Stimulated activated CD4-positive, alpha-beta T cell treated with anti-CD3 and anti-CD28 coated beads, Interleukin-2, amount 100 ng/mL, for 4 hours (primary cell): ENCODE data around the gene SIGLEC5.
"Not testable (repeated sequence)": the region's sequence is repeated elsewhere in the genome, so short reads cannot be mapped to it uniquely, and the experiment has no call there.

Source experiments
- DNase-seq: peaks from one replicate; pipeline ENCODE4 v3.0.0-alpha.2; 2020; ENCODE audit warnings: low read depth

Gene SIGLEC5, protein sequence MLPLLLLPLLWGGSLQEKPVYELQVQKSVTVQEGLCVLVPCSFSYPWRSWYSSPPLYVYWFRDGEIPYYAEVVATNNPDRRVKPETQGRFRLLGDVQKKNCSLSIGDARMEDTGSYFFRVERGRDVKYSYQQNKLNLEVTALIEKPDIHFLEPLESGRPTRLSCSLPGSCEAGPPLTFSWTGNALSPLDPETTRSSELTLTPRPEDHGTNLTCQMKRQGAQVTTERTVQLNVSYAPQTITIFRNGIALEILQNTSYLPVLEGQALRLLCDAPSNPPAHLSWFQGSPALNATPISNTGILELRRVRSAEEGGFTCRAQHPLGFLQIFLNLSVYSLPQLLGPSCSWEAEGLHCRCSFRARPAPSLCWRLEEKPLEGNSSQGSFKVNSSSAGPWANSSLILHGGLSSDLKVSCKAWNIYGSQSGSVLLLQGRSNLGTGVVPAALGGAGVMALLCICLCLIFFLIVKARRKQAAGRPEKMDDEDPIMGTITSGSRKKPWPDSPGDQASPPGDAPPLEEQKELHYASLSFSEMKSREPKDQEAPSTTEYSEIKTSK

DNA sequence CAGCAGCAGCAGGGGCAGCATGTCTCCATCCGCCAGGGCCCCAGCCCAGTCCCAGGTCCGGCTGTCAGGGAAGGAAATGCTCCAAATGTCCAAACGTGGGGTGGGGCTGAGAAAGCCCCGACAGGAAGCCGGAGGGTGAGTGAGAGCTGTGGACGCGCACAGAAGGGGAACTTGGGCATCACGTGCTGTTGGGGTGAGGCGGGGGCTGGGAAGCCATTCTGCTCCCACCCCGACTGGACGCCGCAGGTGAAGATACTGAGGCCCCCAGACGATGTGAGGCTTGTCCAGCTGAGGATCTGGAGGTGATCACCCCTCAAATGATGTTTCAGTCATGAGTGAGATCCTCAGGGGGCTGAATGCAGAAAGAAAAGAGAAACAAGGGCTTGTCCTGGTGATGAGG lies at the start of gene SIGLEC5:
TSS of gene SIGLEC5 (minus strand) at position 87 of the 400 bp plus-strand sequence. CDS start at position 21, 66 bp downstream.
- not testable (repeated sequence) for DNase-seq

DNA sequence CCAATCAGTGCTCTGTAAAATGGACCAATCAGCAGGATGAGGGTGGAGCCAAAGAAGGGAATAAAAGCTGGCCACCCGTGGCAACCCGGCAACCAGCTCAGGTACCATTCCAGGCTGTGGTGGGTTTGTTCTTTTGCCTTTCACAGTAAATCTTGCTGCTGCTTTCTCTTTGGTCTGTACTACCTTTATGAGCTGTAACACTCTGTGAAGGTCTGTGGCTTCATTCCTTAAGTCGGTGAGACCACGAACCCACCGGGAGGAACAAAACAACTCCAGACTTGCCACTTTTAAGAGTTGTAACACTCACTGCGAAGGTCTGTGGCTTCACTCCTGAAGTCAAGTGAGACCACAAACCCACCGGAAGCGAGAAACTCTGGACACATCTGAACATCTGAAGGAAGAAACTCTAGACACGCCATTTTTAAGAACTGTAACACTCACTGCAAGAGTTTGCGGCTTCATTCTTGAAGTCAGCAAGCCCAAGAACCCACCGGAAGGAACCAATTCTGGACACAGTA lies 46.4 kb upstream of the SIGLEC5 start:
- no peak for DNase-seq

DNA sequence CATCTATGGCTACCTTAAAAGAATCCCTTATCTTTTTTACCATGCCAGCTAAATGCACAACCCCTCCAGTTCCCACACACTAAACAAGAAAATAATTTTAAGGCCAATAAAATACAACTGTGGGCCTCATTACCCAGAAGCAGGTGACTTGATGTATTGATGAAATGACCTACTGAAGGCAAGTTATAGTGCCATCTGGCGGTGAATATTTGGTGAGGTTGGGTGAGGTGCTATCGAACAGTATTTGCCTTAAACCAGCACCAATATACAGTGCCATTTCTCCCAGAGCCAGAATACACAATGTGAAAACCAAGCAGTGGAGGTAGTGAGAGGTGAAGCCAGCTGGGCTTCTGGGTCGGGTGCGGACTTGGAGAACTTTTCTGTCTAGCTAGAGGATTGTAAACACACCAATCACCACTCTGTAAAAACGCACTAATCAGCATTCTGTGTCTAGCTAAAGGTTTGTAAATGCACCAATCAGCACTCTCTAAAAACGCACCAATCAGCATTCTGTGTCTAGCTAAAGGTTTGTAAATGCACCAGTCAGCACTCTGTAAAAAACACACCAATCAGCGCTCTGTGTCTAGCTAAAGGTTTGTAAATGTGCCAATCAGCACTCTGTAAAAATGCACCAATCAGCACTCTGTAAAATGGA lies 45.8 kb upstream of the SIGLEC5 start:
- not testable (repeated sequence) for DNase-seq

DNA sequence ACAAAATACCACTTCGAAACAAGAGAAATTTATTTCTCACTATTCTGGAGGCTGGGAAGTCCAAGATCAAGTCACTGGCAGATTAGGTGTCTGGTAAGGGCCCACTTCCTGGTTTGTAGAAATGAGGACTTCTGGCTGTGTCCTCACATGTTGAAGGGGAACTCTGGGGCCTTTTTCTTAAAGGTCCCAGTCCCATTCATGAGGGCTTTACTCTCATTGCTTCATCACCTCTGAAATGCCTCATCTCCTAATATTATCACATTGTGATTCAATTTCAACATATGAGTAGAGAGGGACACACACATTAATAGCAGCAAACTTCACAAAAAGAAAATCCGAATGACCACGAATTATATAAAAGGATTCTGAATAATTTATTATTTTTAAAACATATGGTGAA lies 38.0 kb upstream of the SIGLEC5 start:
- no peak for DNase-seq

DNA sequence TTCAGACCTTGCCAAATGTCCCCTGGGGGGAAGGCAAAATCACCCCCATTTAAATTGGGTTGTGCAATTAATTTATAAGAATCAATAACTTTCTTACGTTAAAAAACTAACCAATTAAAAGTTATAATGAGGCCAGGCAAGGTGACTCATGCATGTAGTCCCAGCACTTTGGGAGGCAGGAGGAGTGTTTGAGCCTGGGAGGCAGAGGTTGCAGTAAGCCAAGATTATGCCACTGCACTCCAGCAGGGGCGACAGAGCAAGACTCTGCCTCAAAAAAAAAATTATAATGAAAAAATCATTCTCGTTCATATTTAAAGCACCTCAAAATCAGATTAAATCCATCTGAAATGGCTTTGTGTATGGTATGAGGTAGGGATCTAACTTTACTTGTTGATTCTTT lies 34.8 kb upstream of the SIGLEC5 start:
- no peak for DNase-seq

DNA sequence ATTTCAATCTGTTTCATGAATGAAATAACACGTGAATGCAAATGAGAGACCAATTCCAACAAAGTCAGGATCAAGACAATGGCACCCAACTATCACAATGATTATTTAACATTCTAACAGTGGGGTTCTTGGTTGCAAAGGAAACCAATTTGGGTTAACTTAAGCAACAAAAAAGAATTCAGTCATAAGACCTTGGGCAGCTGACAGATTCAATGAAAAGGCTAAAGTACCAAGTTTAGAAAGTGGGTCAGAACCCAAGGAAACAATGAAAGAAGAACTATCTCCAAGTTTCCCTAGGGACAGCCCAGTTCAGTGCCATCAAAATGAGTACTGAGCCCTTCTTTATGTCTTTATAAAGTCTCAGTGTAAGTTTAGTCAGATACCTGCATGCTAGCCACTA lies 33.9 kb upstream of the SIGLEC5 start:
- DNase-seq = no peak

DNA sequence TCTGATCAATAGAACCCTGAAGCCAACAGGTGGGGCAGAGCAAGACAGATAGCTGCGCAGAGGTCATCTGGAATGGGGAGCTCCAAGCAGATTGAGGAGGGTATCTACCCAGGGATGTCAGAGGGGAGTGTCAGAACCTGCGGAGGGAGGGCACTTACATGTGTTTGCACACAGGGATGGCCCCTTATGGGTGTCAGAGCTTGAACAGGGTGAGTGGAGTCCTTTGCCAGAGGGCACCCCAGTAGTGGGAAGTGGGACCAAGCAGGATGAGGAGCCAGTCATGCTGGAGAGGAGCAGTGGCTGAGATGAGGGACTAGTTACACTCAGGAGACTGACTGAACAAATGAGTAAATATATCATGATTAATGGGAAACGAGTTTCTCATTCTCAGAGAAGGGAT lies 33.4 kb upstream of the SIGLEC5 start:
- no peak for DNase-seq

DNA sequence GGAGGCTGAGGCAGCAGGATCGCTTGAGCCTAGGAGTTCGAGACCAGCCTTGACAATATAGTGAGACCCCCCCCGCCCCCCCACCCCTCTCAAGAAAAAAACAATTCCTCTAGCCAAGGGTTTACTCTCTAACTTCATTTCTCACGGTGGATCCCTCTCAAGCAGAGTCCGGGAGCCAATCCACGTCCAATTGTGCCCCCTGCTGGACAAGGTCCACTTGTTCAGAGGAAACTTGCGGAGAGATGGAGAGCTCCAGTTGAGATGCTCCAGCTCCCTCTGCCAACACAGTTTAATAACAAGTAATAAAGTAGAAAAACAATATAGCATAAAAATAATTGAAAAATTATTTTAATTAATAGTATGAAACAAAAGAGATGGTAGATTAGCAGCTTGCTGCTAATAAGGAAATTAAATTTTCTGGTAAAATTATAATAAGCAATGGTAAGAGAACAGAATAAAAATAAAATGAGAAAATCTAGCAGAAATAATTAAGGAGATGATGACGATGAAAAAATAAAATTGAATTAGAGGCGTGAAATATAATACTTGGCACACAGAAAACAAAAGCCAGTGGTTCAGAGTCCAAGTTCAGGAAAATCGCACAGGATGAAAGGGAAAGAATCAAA lies 30.9 kb upstream of the SIGLEC5 start:
- DNase-seq = peak; percentile 33

DNA sequence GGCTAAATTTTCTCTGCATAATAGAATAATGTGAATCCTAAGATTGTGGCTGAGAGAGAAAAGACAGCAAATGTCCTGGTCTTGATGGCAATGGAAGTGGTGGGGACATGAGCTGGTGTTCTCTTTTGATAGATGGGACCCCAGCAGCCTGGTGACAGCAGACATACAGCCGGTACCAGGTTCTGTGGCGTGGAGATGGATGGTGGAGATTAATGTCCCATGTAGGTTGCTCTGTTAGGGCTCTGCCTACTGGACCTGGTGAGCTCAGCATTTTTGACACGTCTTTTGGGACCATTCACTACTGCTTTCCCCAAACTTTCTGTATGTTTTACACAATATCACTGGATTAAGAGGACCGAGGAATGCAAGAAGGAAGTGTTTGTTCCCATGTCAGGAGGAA lies 24.6 kb upstream of the SIGLEC5 start:
- no peak for DNase-seq

DNA sequence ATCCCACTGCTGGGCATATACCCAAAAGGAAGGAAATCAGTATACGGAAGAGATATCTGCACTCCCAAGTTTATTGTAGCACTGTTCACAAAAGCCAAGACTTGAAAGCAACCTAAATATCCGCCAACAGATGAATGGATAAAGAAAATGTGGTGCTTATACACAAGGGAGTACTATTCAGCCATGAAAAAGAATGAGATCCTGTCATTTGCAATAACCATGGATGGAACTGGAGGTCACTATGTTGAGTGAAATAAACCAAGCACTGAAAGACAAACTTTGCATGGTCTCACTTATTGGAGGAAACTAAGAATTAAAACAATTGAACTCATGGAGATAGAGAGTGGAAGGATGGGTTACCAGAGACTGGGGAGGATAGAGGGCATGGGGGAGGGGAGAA lies 23.0 kb upstream of the SIGLEC5 start:
- no peak for DNase-seq

DNA sequence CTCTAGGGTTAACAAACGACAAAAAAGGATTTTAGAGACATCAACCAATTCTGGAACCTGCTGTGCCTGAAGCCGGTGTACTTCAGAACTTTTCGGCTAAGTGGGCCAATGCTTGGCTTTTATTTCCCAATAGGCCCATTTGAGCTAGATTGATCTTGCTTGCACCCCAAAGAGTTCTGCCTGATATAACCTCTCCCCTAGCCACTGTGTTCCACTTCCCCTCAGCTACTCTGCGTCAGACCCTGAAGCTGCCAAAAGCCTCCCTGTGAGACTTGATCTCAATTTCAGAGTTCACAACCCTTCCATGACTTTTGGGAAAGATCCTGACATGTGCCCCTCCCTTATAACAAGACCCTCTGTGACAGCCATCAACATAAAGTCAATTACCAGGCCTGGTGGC lies 22.1 kb upstream of the SIGLEC5 start:
- DNase-seq = no peak

DNA sequence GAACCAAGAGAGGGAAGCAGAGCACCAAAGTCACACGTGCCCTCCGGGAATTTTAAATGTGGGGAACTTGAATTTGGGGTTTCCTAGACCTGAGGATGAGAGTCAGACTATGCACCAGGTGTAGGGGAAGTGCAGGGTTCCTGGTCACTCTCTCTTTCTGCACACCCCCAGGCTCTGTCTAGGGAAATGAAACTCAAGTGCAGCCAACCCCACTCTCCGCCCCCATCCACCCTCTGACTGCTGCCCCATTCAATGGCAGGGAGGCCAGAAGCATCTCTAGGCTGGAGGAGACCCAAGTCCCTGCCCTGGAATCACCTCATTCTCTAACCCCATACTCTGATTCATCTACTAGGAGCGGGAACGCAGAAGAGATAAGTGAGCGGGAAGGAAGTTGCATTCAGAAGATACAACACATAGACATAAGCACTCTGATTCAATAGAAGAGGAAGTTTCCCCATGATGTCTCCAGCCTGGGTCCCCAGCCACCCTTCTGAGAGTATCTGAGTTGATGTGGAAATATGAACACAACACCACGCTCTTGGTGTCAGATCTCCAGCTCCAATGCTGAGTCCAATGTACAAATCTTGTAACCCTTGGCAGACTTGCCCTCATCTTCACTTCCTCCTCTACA lies 21.1 kb upstream of the SIGLEC5 start:
- DNase-seq = no peak

DNA sequence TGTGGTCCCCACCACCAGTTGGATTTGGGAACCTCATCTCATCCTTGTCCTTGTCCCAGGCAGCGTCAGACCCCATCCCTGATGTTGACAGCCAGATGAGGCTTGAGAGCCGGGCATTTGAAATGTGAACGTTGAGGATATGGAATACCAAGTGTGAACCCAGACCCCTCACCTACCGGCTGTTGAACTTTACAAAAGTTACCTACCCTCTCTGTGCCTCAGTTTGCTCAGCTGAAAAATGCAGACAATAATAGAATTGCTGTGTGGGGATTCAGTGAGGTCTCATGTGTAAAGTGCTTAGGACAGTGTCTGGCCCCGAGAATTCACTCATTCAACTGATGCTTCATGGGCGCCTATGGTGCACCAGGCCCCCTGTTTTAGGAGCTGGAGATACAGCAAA lies 17.1 kb upstream of the SIGLEC5 start:
- no peak for DNase-seq

DNA sequence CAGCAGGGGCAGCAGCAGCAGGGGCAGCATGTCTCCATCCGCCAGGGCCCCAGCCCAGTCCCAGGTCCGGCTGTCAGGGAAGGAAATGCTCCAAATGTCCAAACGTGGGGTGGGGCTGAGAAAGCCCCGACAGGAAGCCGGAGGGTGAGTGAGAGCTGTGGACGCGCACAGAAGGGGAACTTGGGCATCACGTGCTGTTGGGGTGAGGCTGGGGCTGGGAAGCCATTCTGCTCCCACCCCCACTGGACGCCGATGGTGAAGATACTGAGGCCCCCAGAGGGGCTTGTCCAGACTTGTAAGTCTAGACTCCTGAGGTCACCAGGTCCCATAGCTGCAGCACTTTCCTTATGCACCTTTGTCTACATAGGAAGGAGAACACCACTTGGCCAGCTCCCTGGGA lies 16.5 kb upstream of the SIGLEC5 start, which contains the start of gene SIGLEC14:
TSS of gene SIGLEC14 (minus strand) at position 96 of the 400 bp plus-strand sequence. CDS start at position 30, 66 bp downstream.
- DNase-seq = not testable (repeated sequence)

DNA sequence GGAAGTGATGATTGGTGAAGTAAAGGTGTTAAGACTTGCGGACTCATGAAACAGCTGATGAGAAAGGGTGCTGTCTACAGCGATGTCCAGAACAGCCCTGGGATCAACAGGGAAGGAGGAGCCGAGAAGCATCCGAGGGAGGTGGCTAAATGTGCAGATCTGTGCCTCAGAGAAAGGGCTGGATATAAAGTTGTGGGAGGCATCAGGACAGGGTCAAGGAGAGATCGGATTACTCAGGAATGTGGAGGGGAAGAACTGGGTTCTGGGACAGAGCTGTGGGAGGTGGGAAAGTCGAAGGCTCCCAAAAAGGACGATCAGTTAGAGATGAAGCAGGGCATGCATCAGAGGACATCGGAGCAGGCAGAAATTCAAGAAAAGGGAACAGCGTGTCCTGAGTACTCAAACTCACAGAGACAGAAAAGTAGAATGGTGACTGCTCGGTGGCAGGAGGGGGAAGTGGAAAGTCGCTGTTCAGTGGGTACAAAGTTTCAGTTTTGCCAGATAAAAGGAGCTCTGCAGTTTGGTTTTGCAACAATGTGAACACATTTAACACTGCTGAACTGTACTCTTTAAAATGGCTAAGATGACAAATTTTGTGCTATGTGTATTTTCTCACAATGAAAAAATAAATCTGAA lies 14.6 kb upstream of the SIGLEC5 start:
- no peak for DNase-seq

DNA sequence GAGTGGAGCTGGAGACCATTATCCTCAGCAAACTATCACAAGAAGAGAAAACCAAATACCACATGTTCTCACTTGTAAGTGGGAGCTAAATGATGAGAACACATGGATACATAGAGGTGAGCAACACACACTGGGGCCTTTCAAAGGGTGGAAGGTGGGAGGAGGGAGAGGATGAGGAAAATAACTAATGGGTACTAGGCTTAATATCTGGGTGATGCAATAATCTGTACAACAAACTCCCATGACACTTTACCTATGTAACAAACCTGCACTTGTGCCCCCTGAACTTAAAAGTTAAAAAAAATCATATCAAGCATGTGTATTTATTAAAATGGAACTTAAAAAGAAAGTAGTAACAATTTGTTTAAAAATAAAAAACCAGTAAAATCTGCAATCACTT lies 11.4 kb upstream of the SIGLEC5 start:
- DNase-seq = no peak

DNA sequence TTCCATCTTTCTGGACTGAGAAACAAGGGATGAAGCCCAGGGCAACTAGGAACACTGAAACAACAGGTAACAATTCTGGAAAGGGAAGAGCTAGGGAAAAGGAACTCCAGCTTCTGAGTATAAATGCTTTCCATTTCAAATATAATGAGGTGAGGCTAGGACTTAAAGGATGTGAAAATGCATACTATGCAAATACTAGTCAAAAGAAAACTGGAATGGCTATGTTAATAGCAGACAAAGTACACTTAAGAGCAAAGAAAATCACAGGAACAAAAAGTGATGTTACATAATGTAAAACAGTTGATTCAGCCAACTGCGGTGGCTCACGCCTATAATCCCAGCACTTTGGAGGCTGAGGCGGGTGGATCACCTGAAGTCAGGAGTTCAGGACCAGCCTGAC lies 10.2 kb upstream of the SIGLEC5 start:
- DNase-seq = no peak

DNA sequence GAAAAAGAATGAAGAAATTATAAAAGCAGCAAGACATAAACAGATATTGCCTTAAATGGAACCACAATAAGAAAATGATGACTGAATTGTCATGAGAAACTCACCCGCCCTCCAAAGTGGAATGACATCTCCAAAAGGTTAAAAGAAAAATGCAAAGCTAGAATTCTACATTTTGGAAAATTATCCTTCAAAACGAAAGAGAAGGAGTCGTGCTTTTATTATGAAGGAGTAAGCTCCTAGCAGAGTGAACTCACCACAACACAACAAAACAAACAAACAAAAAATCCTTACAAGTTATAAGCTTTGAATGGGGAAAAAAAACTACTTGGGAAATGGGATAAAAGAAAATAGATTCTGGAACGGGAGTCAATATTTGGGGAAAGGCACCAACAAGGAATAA lies 9.7 kb upstream of the SIGLEC5 start:
- DNase-seq = no peak

DNA sequence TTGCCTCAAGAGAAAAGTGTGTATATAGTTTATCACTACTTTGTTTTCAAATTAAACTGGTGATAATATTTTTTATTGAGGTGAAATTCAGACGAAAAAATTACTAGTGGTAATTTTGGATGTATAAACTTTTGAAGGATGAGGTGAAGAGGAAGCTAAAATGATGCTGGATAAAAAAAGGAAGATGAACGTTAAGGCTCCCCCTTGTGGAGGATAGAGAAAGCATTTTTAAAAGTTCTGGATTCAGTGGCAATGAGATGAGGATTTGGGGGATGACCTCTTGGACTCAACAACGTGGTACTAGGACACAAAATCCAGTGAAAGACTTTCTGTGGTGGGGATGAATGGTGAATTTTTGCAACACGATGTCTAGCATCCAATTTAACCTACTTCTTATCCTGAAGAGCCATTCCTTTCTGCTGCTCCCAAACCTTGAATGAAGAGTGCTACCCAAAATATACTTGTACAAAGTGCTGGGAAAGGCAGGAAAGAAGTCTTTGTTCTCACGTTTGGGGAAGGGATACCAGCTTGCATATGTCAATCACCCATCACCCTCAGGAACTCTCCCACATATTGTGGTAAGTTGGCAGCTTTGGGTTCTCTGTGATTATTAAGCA lies 7.3 kb upstream of the SIGLEC5 start:
- no peak for DNase-seq

DNA sequence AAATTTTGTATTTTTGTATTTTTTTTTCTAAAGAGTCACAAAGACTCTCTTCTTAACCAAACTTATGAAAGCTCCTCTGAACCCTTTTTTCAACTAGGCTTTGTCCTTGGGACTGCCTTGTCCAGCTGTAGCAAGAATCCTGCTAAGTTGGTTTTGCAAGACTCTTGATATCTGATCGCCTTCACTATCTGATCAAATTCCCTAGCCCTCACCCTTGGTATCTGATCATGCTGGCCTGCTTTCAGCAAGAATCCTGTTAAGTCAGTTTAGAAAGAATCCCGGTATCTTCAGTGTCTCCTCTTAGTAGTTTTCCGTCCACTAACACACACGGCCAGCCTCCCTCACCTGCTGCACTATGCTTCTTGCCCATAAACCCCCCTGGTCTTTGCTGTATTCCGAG lies 1.9 kb upstream of the SIGLEC5 start:
- no peak for DNase-seq
